Neural cell (in vitro differentiated cells): ENCODE measurements around the gene RFTN1. TPM values are rescaled to one million over a fixed set of nuclear protein-coding genes. Genes with fewer than 3 reads are reported as not detected.

Experiments used
- H2AFZ ChIP-seq: fragments of 200-600, 300-800 bp; sonication (generic), shearing (Covaris generic); 2 replicates; pipeline ENCODE4 v1.6.0; 2014; ENCODE audit warnings: low read depth, mild to moderate bottlenecking, antibody characterized with exemption, low read length, moderate library complexity
- H3F3A ChIP-seq: fragments of 200-600 bp; shearing (Covaris generic); 2 replicates; pipeline ENCODE4 v1.6.1; 2016; ENCODE audit warnings: mild to moderate bottlenecking, moderate library complexity, mixed read lengths, antibody characterized with exemption, low read length; ENCODE audit not compliant: insufficient read depth, poor library complexity, severe bottlenecking
- H3K27ac ChIP-seq: fragments of 200-600, 300-800 bp; sonication (generic), shearing (Covaris generic); 2 replicates; pipeline ENCODE4 v1.5.1; 2014; ENCODE audit warnings: mild to moderate bottlenecking, low read length, moderate library complexity
- H3K27me3 ChIP-seq: fragments of 300-800, 200-600 bp; sonication (generic), shearing (Covaris generic); 2 replicates; pipeline ENCODE4 v1.6.0; 2014; ENCODE audit warnings: mild to moderate bottlenecking, low read depth, low read length, moderate library complexity; ENCODE audit not compliant: insufficient read depth
- H3K36me3 ChIP-seq: fragments of 300-800, 200-600 bp; sonication (generic), shearing (Covaris generic); 2 replicates; pipeline ENCODE4 v1.5.1; 2014; ENCODE audit warnings: mild to moderate bottlenecking, antibody characterized with exemption, low read length, moderate library complexity; ENCODE audit not compliant: insufficient read depth
- H3K4me2 ChIP-seq: fragments of 300-800, 200-600 bp; sonication (generic), shearing (Covaris generic); 2 replicates; pipeline ENCODE4 v1.6.0; 2014; ENCODE audit warnings: mild to moderate bottlenecking, low read length
- H3K4me3 ChIP-seq: fragments of 300-800, 200-600 bp; sonication (generic), shearing (Covaris generic); 2 replicates; pipeline ENCODE4 v1.5.1; 2014; ENCODE audit warnings: mild to moderate bottlenecking, low read length, moderate library complexity
- H3K79me2 ChIP-seq: fragments of 200-600 bp; shearing (Covaris generic); replicated peaks from 2 replicates; pipeline ENCODE4 v1.6.0; 2014; ENCODE audit warnings: mild to moderate bottlenecking, low read length, moderate library complexity; ENCODE audit not compliant: insufficient read depth
- H3K9ac ChIP-seq: fragments of 300-800, 200-600 bp; sonication (generic), shearing (Covaris generic); 2 replicates; pipeline ENCODE4 v1.6.1; 2016; ENCODE audit warnings: mild to moderate bottlenecking, low read length, mixed read lengths
- H3K9me2 ChIP-seq: fragments of 200-600 bp; shearing (Covaris generic); 2 replicates; pipeline ENCODE4 v1.6.1; 2016; ENCODE audit warnings: mild to moderate bottlenecking, low read length, mixed read lengths; ENCODE audit not compliant: insufficient read depth
- H3K9me3 ChIP-seq: fragments of 200-600, 300-800 bp; sonication (generic), shearing (Covaris generic); 2 replicates; pipeline ENCODE4 v1.6.1; 2016; ENCODE audit warnings: mild to moderate bottlenecking, mixed run types, low read length, moderate library complexity, mixed read lengths
- H4K20me1 ChIP-seq: fragments of 200-600 bp; shearing (Covaris generic); 2 replicates; pipeline ENCODE4 v1.6.1; 2016; ENCODE audit warnings: mild to moderate bottlenecking, mixed run types; ENCODE audit not compliant: insufficient read depth
- CTCF ChIP-seq: fragments of 450-650 bp; IDR thresholded peaks from 2 replicates; pipeline ENCODE4 v1.5.1; 2014; ENCODE audit warnings: antibody characterized with exemption, mild to moderate bottlenecking, moderate library complexity; ENCODE audit not compliant: poor library complexity, severe bottlenecking
- EZH2 ChIP-seq: fragments of 200-600, 300-800 bp; shearing (Covaris generic), sonication (generic); IDR thresholded peaks from 2 replicates; pipeline ENCODE4 v1.6.1; 2014; ENCODE audit warnings: antibody characterized with exemption, low read length, borderline replicate concordance, mild to moderate bottlenecking; ENCODE audit not compliant: insufficient read depth, poor library complexity, severe bottlenecking
- POLR2AphosphoS5 ChIP-seq: IDR thresholded peaks from 2 replicates; pipeline ENCODE4 v1.6.1; 2012
- RAD21 ChIP-seq: fragments of 450-650 bp; conservative IDR thresholded peaks from 2 replicates; pipeline ENCODE4 v1.6.1; 2014; ENCODE audit warnings: antibody characterized with exemption, mild to moderate bottlenecking, moderate library complexity
- SMC3 ChIP-seq: fragments of 450-650 bp; conservative IDR thresholded peaks from 2 replicates; pipeline ENCODE4 v1.6.1; 2014; ENCODE audit warnings: antibody characterized with exemption, mild to moderate bottlenecking, moderate library complexity; ENCODE audit not compliant: poor library complexity
- TAF1 ChIP-seq: IDR thresholded peaks from 2 replicates; pipeline ENCODE4 v1.6.1; 2012; ENCODE audit warnings: low read depth
- polyA plus RNA-seq: library from polyadenylated mRNA; depleted of rRNA; stranded (reverse); fragments of >200 nt; gene quantifications from 2 replicates; pipeline ENCODE4 v1.2.3, GENCODE V29; 2014
- TF ChIP-seq, protein P1 (sequence below): IDR thresholded peaks from 2 replicates; pipeline ENCODE4 v1.6.1; 2012; ENCODE audit warnings: borderline replicate concordance

RFTN1 gene
- polyA plus RNA-seq, 1 donor from 2014 or later: 36.8 TPM

DNA sequence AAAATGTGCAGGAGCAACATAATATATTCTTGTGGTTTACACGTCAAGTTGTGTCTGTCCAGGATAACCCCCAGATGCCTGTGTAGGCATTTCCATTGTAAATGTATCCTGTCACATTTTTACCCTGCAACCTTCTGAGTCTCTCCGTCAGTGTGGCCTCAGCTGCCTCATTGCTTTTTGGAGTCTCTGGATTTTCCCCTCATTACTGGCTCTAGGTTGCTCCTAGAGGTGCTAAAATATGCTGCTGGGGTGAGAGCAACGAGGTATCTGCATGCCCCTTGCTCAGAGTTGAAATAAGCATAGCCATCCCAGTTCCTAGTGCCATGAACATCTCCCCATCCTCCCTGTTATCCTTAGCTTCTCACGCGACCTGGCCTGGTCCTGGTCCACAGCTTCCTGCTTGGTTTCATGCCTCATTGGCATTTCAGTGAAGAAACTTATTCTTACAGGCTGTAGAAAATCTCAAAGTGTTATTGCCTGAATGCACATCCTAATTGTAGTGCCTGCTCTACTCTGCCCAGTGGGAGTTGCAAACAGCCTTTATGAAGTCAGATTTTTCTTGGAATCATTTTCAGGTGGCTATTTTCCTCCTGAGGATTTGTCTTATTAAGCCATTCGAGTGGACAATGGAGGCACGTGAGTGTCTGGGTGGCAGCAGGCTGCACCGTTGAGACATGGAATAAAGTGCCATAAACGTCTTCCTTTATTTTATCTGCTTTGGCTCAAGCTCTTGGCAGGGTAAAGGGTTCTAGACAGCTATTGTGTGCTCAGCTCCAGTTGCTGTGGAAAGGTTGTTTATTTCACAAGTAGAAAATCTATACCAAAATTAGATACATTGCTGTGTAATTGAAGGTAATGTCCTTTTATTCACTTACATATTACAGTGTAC is 215.3 kb downstream of the RFTN1 start:
- peak overlapping the region; percentile 32 for H3K27ac ChIP-seq
- TF ChIP-seq, protein P1, sequence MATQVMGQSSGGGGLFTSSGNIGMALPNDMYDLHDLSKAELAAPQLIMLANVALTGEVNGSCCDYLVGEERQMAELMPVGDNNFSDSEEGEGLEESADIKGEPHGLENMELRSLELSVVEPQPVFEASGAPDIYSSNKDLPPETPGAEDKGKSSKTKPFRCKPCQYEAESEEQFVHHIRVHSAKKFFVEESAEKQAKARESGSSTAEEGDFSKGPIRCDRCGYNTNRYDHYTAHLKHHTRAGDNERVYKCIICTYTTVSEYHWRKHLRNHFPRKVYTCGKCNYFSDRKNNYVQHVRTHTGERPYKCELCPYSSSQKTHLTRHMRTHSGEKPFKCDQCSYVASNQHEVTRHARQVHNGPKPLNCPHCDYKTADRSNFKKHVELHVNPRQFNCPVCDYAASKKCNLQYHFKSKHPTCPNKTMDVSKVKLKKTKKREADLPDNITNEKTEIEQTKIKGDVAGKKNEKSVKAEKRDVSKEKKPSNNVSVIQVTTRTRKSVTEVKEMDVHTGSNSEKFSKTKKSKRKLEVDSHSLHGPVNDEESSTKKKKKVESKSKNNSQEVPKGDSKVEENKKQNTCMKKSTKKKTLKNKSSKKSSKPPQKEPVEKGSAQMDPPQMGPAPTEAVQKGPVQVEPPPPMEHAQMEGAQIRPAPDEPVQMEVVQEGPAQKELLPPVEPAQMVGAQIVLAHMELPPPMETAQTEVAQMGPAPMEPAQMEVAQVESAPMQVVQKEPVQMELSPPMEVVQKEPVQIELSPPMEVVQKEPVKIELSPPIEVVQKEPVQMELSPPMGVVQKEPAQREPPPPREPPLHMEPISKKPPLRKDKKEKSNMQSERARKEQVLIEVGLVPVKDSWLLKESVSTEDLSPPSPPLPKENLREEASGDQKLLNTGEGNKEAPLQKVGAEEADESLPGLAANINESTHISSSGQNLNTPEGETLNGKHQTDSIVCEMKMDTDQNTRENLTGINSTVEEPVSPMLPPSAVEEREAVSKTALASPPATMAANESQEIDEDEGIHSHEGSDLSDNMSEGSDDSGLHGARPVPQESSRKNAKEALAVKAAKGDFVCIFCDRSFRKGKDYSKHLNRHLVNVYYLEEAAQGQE: peak; percentile 69
- TF ChIP-seq RAD21 (no peak), CTCF (no peak), POLR2AphosphoS5 (peak; percentile 29), TAF1 (no peak)

DNA sequence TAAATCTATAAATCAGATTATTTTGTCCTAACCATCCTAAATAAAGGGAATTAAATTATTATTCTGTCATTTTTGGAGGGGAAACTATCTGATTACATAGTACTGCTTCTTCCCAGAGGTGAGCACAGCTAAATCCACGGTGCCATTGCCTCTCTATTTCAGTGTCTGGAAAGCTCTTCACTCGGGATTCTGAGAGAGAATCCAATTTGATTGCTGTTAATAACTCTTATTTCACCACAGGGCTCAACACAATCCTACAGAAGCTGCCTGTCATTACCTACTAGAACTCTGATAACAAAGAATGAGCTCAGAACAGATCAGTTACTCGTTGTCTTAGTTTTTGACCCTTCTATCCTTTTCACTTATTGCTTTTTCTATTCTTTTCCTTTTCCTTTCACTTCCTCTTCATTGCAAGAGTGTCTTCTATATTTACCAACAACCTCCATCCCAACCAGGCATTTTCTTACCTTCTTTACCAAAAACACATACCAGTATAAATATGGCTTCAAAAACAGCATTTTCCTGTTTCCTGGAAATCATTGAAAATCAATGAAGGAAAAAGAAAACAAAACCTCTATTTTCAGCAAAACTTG is 218.1 kb downstream of the RFTN1 start:
- Histone ChIP-seq H3K9me2 (no peaks in the 10 kb centered on the region), H3F3A (no peaks in the 10 kb centered on the region), H4K20me1 (no peaks in the 10 kb centered on the region), H3K9me3 (no peaks in the 10 kb centered on the region), H3K27ac (peak overlapping the region; percentile 24), H3K79me2 (no peaks in the 10 kb centered on the region), H3K36me3 (no peaks in the 10 kb centered on the region), H3K4me3 (no peak overlapping the region), H3K27me3 (no peaks in the 10 kb centered on the region), H3K9ac (no peak overlapping the region), H2AFZ (no peak overlapping the region), H3K4me2 (no peak overlapping the region)
- TF ChIP-seq POLR2AphosphoS5: no peak
- no peak for TF ChIP-seq EZH2
- TF ChIP-seq, protein P1: no peak
- no peak for TF ChIP-seq CTCF
- no peak for TF ChIP-seq SMC3

More for the DNA sequence above, 215.3 kb downstream of the RFTN1 start:
- Histone ChIP-seq H3K9ac (no peak overlapping the region), H3K9me2 (no peaks in the 10 kb centered on the region), H3K4me3 (no peak overlapping the region), H3K27me3 (no peaks in the 10 kb centered on the region), H3F3A (no peaks in the 10 kb centered on the region), H3K4me2 (no peak overlapping the region), H4K20me1 (no peaks in the 10 kb centered on the region), H3K79me2 (no peaks in the 10 kb centered on the region), H3K36me3 (no peaks in the 10 kb centered on the region), H3K9me3 (no peaks in the 10 kb centered on the region), H2AFZ (no peak overlapping the region)
